ENCODE data around the gene DHRSX.

DNA sequence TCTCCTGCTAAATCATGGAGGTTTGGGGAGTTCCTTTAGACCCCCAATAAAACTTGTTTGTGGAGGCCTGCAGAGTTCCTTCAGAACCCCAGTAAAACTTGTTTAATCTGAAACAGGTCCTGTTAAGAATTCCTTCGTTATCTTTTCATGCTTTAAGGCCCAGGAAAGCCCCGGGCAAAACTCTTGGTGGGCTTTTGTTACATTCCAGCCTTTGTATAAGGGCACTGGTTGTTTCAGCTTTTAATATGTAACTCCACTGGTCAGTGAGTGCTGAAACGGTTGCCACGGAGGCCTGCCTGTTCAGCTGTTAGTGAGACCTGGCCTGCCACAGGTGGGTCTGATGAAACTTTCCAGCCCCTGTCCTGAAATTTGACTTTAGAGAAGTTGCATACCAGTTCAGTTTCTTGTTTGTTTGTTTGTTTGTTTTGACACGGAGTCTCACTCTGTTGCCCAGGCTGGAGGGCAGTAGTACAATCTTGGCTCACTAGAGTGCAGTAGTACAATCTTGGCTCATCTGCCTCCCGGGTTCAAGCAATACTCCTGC is 12.4 kb upstream of the DHRSX start:
- TF ChIP-seq, protein P1, sequence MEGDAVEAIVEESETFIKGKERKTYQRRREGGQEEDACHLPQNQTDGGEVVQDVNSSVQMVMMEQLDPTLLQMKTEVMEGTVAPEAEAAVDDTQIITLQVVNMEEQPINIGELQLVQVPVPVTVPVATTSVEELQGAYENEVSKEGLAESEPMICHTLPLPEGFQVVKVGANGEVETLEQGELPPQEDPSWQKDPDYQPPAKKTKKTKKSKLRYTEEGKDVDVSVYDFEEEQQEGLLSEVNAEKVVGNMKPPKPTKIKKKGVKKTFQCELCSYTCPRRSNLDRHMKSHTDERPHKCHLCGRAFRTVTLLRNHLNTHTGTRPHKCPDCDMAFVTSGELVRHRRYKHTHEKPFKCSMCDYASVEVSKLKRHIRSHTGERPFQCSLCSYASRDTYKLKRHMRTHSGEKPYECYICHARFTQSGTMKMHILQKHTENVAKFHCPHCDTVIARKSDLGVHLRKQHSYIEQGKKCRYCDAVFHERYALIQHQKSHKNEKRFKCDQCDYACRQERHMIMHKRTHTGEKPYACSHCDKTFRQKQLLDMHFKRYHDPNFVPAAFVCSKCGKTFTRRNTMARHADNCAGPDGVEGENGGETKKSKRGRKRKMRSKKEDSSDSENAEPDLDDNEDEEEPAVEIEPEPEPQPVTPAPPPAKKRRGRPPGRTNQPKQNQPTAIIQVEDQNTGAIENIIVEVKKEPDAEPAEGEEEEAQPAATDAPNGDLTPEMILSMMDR (conservative IDR thresholded peaks at IDR 0.05; ENCODE audit: low read depth, low read length) = no peak
- TF ChIP-seq EZH2phosphoT487 (IDR thresholded peaks at IDR 0.05; ENCODE audit: borderline replicate concordance, low read length) (no peak), EZH2 (IDR thresholded peaks at IDR 0.05; ENCODE audit: low read length, unreplicated experiment) (no peak)

Data from PC-3 (cell line).